Keratinocyte (primary cell): ENCODE results near the gene EHMT1. TPM values are rescaled to one million over a fixed set of nuclear protein-coding genes. Genes with fewer than 3 reads are reported as not detected.

Source experiments
- DNase-seq: peaks from one replicate; pipeline ENCODE4 v3.0.0-alpha.2; 2011; ENCODE audit warnings: low read depth, missing footprints, low spot score
- FAIRE-seq: peaks from 2 replicates; lab custom pipeline; 2011; peaks lifted over from hg19 to GRCh38; lab: Jason Lieb, UNC
- H2AFZ ChIP-seq: 2 replicates; pipeline ENCODE4 v1.6.0; 2012; ENCODE audit warnings: low read length, control low read depth, inconsistent platforms; ENCODE audit not compliant: control insufficient read depth
- H3K27ac ChIP-seq: 2 replicates; pipeline ENCODE4 v1.5.1; 2011; ENCODE audit warnings: low read length; ENCODE audit not compliant: control insufficient read depth, insufficient read depth
- H3K27me3 ChIP-seq: 3 replicates; pipeline ENCODE4 v1.6.0; 2011; ENCODE audit warnings: low read length; ENCODE audit not compliant: control insufficient read depth, insufficient read depth; ENCODE audit errors: extremely low read depth
- H3K36me3 ChIP-seq, 2 experiments: 2 replicates in 1 of 2; 3 replicates in 1 of 2; pipeline ENCODE4 v1.5.1; 2011; ENCODE audit warnings: low read length in 2 of 2, mild to moderate bottlenecking in 1 of 2; ENCODE audit not compliant: control insufficient read depth in 2 of 2, insufficient read depth in 2 of 2; ENCODE audit errors: extremely low read depth in 1 of 2
- H3K4me1 ChIP-seq: 3 replicates; pipeline ENCODE4 v1.5.1; 2011; ENCODE audit warnings: low read length; ENCODE audit not compliant: control insufficient read depth, insufficient read depth; ENCODE audit errors: extremely low read depth
- H3K4me2 ChIP-seq: 3 replicates; pipeline ENCODE4 v1.6.0; 2011; ENCODE audit warnings: low read depth, low read length; ENCODE audit not compliant: control insufficient read depth, insufficient read depth; ENCODE audit errors: extremely low read depth
- H3K4me3 ChIP-seq, 3 experiments: fragments of 200-600 bp in 1 of 3; sonication (generic) in 1 of 3; 2 replicates in 2 of 3; 3 replicates in 1 of 3; pipeline ENCODE4 v1.5.1; 2011 to 2016; ENCODE audit warnings: low read length in 3 of 3, mild to moderate bottlenecking in 3 of 3, control low read depth in 2 of 3, inconsistent platforms in 1 of 3, low read depth in 1 of 3, mixed read lengths in 1 of 3, mixed run types in 1 of 3, moderate library complexity in 1 of 3; ENCODE audit not compliant: control insufficient read depth in 2 of 3, insufficient read depth in 2 of 3; ENCODE audit errors: extremely low read depth in 1 of 3
- H3K79me2 ChIP-seq: 2 replicates; pipeline ENCODE4 v1.6.0; 2012; ENCODE audit warnings: low read length; ENCODE audit not compliant: control insufficient read depth, insufficient read depth
- H3K9ac ChIP-seq: 3 replicates; pipeline ENCODE4 v1.6.0; 2011; ENCODE audit warnings: low read length; ENCODE audit not compliant: control insufficient read depth, insufficient read depth; ENCODE audit errors: extremely low read depth
- H3K9me1 ChIP-seq: 3 replicates; pipeline ENCODE4 v1.6.0; 2011; ENCODE audit warnings: low read length; ENCODE audit not compliant: control insufficient read depth, insufficient read depth; ENCODE audit errors: extremely low read depth
- H3K9me3 ChIP-seq: 2 replicates; pipeline ENCODE4 v1.5.1; 2012; ENCODE audit warnings: low read depth, low read length; ENCODE audit not compliant: control insufficient read depth
- H4K20me1 ChIP-seq: 3 replicates; pipeline ENCODE4 v1.6.0; 2011; ENCODE audit warnings: low read length; ENCODE audit not compliant: control insufficient read depth, insufficient read depth; ENCODE audit errors: extremely low read depth
- EZH2 ChIP-seq: IDR thresholded peaks from one replicate; pipeline ENCODE4 v1.6.1; 2012; ENCODE audit warnings: inconsistent platforms, mild to moderate bottlenecking, low read length, moderate library complexity
- dilution Hi-C: fragments of 300-500 bp; cut with MboI; formaldehyde crosslinking; loops from one replicate; pipeline ENCODE4 v1.7.0; 2020; ENCODE audit warnings: low sequenced_read_pairs; ENCODE audit not compliant: extremely low pct_ligation_motif_present
- polyA plus RNA-seq, 5 experiments: library from polyadenylated mRNA; depleted of rRNA in 3 of 5; stranded (reverse) in 3 of 5; stranded (forward) in 1 of 5; unstranded in 1 of 5; fragments of >200 nt; gene quantifications; 1 replicate in 1 of 5; 2 replicates in 3 of 5; 3 replicates in 1 of 5; pipeline versions ENCODE4 v1.2.1 to v1.2.3, GENCODE V29; 2011 to 2012; ENCODE audit warnings: missing spikeins in 2 of 5, low read depth in 1 of 5, low replicate concordance in 1 of 5
- TF ChIP-seq, protein P1 (sequence below), 3 experiments: IDR thresholded peaks in 1 of 3; conservative IDR thresholded peaks in 1 of 3; optimal IDR thresholded peaks in 1 of 3; 2 replicates in 2 of 3; 3 replicates in 1 of 3; pipeline versions ENCODE3 to v1.5.1; 2011; ENCODE audit warnings: low read length in 3 of 3, mild to moderate bottlenecking in 3 of 3, moderate library complexity in 2 of 3, control low read depth in 1 of 3, inconsistent platforms in 1 of 3; ENCODE audit not compliant: insufficient read depth in 2 of 3; ENCODE audit errors: extremely low read depth in 1 of 3

The EHMT1 gene
- polyA plus RNA-seq, 1 donor (not counting 4 experiments of a cell fraction or from before 2014, with no cell fraction given), result 25.9 TPM

- Histone ChIP-seq H3K9me1 (no peaks in the 10 kb centered on the region), H3K4me2 (no peak overlapping the region), H2AFZ (no peak overlapping the region), H3K9me3 (no peaks in the 10 kb centered on the region), H3K79me2 (peaks cover 79% of the 10 kb centered on the region), H3K9ac (no peak overlapping the region), H3K4me1 (no peaks in the 10 kb centered on the region), H3K27ac (no peak overlapping the region), H3K27me3 (no peaks in the 10 kb centered on the region), H4K20me1 (peaks cover 8% of the 10 kb centered on the region), H3K36me3 (peaks cover 1 to 7% of the 10 kb centered on the region in 2 experiments), H3K4me3 (no peak overlapping the region)
- DNase-seq (no peak), FAIRE-seq (no peak)
- dilution Hi-C loops, result no loop called here
- TF ChIP-seq EZH2, result no peak
- TF ChIP-seq, protein P1, sequence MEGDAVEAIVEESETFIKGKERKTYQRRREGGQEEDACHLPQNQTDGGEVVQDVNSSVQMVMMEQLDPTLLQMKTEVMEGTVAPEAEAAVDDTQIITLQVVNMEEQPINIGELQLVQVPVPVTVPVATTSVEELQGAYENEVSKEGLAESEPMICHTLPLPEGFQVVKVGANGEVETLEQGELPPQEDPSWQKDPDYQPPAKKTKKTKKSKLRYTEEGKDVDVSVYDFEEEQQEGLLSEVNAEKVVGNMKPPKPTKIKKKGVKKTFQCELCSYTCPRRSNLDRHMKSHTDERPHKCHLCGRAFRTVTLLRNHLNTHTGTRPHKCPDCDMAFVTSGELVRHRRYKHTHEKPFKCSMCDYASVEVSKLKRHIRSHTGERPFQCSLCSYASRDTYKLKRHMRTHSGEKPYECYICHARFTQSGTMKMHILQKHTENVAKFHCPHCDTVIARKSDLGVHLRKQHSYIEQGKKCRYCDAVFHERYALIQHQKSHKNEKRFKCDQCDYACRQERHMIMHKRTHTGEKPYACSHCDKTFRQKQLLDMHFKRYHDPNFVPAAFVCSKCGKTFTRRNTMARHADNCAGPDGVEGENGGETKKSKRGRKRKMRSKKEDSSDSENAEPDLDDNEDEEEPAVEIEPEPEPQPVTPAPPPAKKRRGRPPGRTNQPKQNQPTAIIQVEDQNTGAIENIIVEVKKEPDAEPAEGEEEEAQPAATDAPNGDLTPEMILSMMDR (optimal IDR thresholded peaks at IDR 0.05 in 1 of 3, IDR thresholded peaks at IDR 0.05 in 1 of 3, conservative IDR thresholded peaks at IDR 0.05 in 1 of 3; ENCODE audit: extremely low read depth in 1 of 3, insufficient read depth in 2 of 3, low read length in 3 of 3), result no peak
Measured at GRCh38 chr9:137658781-137659180, 40.0 kb downstream of the EHMT1 start.

DNA sequence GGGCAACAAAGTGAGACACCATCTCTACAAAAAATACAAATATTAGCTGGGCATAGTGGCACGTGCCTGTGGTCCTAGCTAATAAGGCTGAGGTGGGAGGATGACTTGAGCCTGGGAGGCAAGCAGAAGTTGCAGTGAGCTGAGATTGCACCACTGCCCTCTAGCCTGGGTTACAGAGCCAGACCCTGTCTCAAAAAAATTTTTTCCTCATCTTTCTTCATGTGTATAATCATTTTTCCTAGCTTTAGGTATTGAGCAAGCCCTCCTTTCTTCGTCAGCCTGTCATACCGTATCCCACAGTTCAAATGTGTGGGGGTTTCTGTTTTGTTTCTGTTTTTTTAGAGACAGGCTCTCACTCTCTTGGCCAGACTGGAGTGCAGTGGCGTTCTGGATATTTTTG is 41.3 kb downstream of the EHMT1 start:
- TF ChIP-seq EZH2, result no peak
- TF ChIP-seq, protein P1 (optimal IDR thresholded peaks at IDR 0.05 in 1 of 3, IDR thresholded peaks at IDR 0.05 in 1 of 3, conservative IDR thresholded peaks at IDR 0.05 in 1 of 3; ENCODE audit: extremely low read depth in 1 of 3, insufficient read depth in 2 of 3, low read length in 3 of 3), result no peak
- no peaks in the 10 kb centered on the region for H3K9me1 ChIP-seq
- no peak overlapping the region for H2AFZ ChIP-seq
- no peaks in the 10 kb centered on the region for H3K4me1 ChIP-seq
- H3K27ac ChIP-seq, result no peak overlapping the region
- peaks cover 2 to 5% of the 10 kb centered on the region in 2 experiments for H3K36me3 ChIP-seq
- no peak overlapping the region for H3K4me2 ChIP-seq
- no peak overlapping the region for H3K9ac ChIP-seq
- dilution Hi-C loops, result no loop called here
- no peak for DNase-seq
- H3K4me3 ChIP-seq, result no peak overlapping the region
- H3K79me2 ChIP-seq, result peaks cover 81% of the 10 kb centered on the region
- peaks cover 11% of the 10 kb centered on the region for H4K20me1 ChIP-seq
- FAIRE-seq, result no peak
- H3K27me3 ChIP-seq, result no peaks in the 10 kb centered on the region
- no peaks in the 10 kb centered on the region for H3K9me3 ChIP-seq
